Measurements from ENCODE around the gene ECI1.

ECI1 gene, protein sequence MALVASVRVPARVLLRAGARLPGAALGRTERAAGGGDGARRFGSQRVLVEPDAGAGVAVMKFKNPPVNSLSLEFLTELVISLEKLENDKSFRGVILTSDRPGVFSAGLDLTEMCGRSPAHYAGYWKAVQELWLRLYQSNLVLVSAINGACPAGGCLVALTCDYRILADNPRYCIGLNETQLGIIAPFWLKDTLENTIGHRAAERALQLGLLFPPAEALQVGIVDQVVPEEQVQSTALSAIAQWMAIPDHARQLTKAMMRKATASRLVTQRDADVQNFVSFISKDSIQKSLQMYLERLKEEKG

GRCh38 chr16:2251296-2252111 lies at the start of gene ECI1:
TSS of gene ECI1 (minus strand) at chr16:2251587. CDS start at chr16:2251566, 21 bp downstream.
- FAIRE-seq, result peak; percentile 85
- peak; percentile 94 for DNase-seq (ENCODE audit: low spot score)

- no peak for DNase-seq (ENCODE audit: low spot score)
- no peak for FAIRE-seq
Measured at GRCh38 chr16:2299915-2300192, 48.5 kb upstream of the ECI1 start.

- FAIRE-seq (no peak), DNase-seq (ENCODE audit: low spot score) (no peak)
Measured at GRCh38 chr16:2299121-2299914, 47.9 kb upstream of the ECI1 start.

GRCh38 chr16:2298621-2299020 lies 47.2 kb upstream of the ECI1 start:
- FAIRE-seq, result no peak
- DNase-seq (ENCODE audit: low spot score), result no peak

GRCh38 chr16:2297506-2297860 lies 46.1 kb upstream of the ECI1 start:
- no peak for FAIRE-seq

DNA sequence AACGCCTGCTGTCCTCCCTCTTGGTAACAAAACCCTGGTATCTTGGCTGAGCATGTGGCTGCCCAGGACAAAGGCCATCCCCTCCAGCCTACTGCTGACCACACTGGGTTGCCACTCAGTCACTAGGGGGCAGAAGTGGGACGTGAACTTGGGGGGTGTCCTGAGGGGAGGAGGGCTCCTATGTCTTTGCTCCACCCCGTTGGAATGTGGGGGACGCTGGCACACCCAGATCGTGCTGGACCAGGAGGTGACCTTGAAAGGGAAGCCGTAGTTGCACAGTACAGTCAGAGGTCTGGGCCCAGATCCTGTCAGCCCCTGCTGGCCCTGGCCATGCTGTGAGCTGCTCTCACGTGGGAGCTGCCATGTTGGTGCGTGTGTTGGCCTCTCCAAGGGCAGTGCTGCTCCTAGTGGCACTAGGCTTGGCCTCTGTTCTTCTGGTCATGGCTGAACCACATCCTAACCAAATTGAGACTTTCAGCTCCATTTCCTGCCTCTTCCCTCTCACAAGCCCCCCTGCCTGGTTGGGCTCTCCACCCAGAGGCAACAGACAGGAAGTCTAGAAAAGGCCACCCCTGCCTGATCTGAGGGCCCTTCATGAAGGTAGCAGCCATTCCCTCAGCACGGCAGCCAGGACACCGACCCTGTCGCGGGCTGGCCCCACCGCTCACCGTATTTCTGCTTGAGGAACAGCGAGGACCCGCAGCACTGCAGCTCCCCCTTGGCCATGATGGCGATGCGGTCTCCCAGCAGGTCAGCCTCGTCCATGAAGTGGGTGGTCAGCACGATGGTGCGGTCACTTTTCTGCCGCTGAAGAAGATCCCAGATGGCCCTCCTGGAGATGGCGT lies 45.5 kb upstream of the ECI1 start:
- no peak for DNase-seq (ENCODE audit: low spot score)
- no peak for FAIRE-seq

More at GRCh38 chr16:2297506-2297860, 46.1 kb upstream of the ECI1 start:
- no peak for DNase-seq (ENCODE audit: low spot score)

- FAIRE-seq (no peak), DNase-seq (ENCODE audit: low spot score) (no peak)
Measured at GRCh38 chr16:2295056-2295798, 43.8 kb upstream of the ECI1 start.

DNA sequence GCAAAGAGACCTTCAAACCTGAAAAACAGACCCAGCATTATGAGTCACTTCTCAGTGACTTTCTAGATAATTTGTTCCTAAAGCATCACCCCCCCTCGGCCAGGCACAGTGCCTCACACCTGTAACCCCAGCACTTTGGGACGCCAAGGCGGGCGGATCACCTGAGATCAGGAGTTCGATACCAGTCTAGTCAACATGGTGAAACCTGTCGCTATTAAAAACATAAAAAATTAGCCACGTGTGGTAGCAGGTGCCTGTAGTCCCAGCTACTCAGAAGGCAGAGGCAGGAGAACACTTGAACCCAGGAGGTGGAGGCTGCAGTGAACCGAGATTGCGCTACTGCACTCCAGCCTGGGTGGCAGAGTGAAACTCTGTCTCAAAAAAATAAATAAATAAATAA lies 40.8 kb upstream of the ECI1 start:
- no peak for FAIRE-seq
- DNase-seq (ENCODE audit: low spot score), result no peak

DNA sequence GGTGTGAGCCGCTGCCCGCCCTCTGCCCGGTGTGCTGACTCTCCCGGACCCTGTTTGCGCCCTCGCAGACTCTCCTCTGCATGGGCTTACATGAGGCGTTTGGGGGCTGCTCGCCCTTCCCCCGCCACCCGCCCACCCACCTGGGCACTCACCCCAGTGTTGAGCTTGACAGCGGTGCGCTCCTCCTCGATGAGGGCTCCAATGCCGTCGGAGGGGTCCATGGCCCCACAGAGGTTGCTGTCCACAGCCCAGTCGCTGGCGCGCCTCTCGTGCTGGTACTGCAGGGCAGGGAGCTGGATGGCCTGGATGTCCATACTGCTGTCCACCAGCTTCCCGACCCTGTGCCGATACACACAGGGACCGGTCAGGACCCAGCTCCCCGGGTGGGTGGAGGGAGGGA lies 37.9 kb upstream of the ECI1 start:
- FAIRE-seq, result no peak

GRCh38 chr16:2288726-2289125 lies 37.3 kb upstream of the ECI1 start:
- FAIRE-seq, result no peak
- no peak for DNase-seq (ENCODE audit: low spot score)

More for the DNA sequence above, 37.9 kb upstream of the ECI1 start:
- no peak for DNase-seq (ENCODE audit: low spot score)

DNA sequence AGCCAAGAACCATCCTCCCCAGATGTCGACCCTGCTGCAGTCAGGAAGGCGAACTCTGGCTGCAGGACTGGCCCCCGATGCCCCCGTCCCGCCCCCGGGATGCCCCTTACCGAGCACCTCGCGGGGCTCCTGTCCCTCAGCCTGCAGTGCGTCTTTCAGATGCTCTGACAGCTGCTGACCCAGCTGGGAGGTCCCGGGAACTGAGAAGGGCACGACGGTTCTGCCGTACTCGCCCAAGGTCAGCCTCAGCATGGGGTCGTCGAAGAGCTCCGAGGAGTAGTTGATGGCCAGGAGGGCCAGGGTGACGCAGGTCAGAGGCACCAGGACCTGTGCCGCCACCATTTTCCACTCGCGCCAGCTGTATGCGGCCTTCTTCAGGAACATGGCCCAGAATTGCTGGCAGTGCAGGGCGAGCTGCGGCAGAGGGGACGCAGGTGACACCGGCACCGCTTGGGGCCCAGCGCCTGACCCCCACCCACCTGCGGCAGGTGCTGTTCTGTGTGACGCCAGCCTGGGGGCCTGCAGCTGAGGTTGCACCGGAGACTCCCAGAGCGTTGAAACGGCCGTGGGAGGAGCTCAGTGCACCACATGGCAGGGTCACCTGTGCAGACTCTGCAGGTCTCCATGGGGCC lies 36.6 kb upstream of the ECI1 start:
- no peak for FAIRE-seq
- DNase-seq (ENCODE audit: low spot score), result no peak

- FAIRE-seq, result no peak
- no peak for DNase-seq (ENCODE audit: low spot score)
Measured at GRCh38 chr16:2286550-2286949, 35.2 kb upstream of the ECI1 start.

- FAIRE-seq (no peak), DNase-seq (ENCODE audit: low spot score) (no peak)
Measured at GRCh38 chr16:2285731-2286191, 34.4 kb upstream of the ECI1 start.

- DNase-seq (ENCODE audit: low spot score) (no peak), FAIRE-seq (no peak)
Measured at GRCh38 chr16:2284797-2285576, 33.6 kb upstream of the ECI1 start.

- no peak for FAIRE-seq
- no peak for DNase-seq (ENCODE audit: low spot score)
Measured at GRCh38 chr16:2284001-2284770, 32.8 kb upstream of the ECI1 start.

GRCh38 chr16:2282866-2283555 lies 31.6 kb upstream of the ECI1 start:
- no peak for FAIRE-seq
- DNase-seq (ENCODE audit: low spot score), result no peak

GRCh38 chr16:2282262-2282661 lies 30.9 kb upstream of the ECI1 start:
- no peak for DNase-seq (ENCODE audit: low spot score)
- FAIRE-seq, result no peak

DNA sequence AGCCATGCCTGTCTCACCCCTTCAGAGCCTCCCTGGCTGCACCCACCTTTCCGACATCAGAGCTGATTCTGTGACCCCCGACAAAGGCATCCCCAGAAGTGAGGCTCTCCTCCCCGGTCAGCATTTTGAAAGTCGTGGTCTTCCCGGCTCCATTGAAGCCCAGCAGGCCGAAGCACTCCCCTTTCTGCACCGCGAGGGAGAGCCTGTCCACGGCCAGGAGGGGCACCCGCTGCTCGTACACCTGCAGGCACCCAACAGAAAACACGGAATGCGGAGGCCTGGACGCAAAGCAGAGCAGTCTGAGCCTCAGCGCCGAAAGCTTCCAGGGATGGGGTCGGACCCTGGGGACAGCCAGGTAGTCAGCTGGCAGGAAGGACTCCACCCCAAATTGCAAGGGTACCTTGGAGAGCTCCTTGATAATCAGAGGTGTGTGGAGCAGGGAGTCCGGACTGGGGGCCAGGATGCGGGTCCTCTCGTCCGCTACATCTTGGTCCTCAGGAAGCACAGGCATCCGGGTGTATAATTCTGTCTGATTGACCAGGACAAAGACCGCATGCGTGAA lies 29.7 kb upstream of the ECI1 start:
- FAIRE-seq (no peak), DNase-seq (ENCODE audit: low spot score) (no peak)

Measured in RCC 7860 (cell line).